Upper lobe of left lung (tissue), 6 donors: Measurements from ENCODE around the gene ZNF18. TPM values are rescaled to one million over a fixed set of nuclear protein-coding genes. Genes with fewer than 3 reads are reported as not detected.
"Not testable (repeated sequence)": the region's sequence is repeated elsewhere in the genome, so short reads cannot be mapped to it uniquely, and the experiment has no call there.

Source experiments
- ATAC-seq, 2 donors: fragments of 200-7000 bp; cut with Tn5 transposase; one replicate each; pipeline ENCODE4 v1.9.1; 2022; ENCODE audit warnings: mild to moderate bottlenecking in 2 of 2, moderate library complexity in 2 of 2; ENCODE audit not compliant: low FRiP score in 2 of 2
- DNase-seq, 2 donors: peaks; one replicate each; pipeline ENCODE4 v3.0.0-alpha.2; 2019 to 2020
- H3K27ac ChIP-seq, 4 donors: fragments of 200-600 bp; sonication (generic); one replicate each; pipeline ENCODE4 v1.5.1; 2016 to 2019
- H3K27me3 ChIP-seq, 4 donors: fragments of 200-600 bp; sonication (generic); one replicate each; pipeline ENCODE4 v1.5.1; 2017 to 2019
- H3K36me3 ChIP-seq, 4 donors: fragments of 200-600 bp; sonication (generic); one replicate each; pipeline ENCODE4 v1.5.1; 2016 to 2019
- H3K4me1 ChIP-seq, 4 donors: fragments of 200-600 bp; sonication (generic); one replicate each; pipeline ENCODE4 v1.5.1; 2018 to 2019
- H3K4me3 ChIP-seq, 4 donors: fragments of 200-600 bp; sonication (generic); one replicate each; pipeline ENCODE4 v1.5.1; 2017 to 2019; ENCODE audit warnings: mild to moderate bottlenecking in 2 of 4, moderate library complexity in 1 of 4
- H3K9me3 ChIP-seq, 4 donors: fragments of 200-600 bp; sonication (generic); one replicate each; pipeline ENCODE4 v1.5.1; 2018 to 2019
- EP300 ChIP-seq, 4 donors: sonication (generic); formaldehyde crosslinking; IDR thresholded peaks; one replicate each; pipeline ENCODE4 v1.5.1; 2017; ENCODE audit warnings: antibody characterized with exemption in 4 of 4, control low read depth in 2 of 4
- POLR2A ChIP-seq, 4 donors: fragments of 450-650 bp; IDR thresholded peaks; one replicate each; pipeline ENCODE4 v1.5.1; 2016 to 2017; ENCODE audit warnings: antibody characterized with exemption in 4 of 4, mild to moderate bottlenecking in 2 of 4
- POLR2AphosphoS5 ChIP-seq, 2 donors: sonication (generic); formaldehyde crosslinking; IDR thresholded peaks; one replicate each; pipeline ENCODE4 v1.5.1; 2017; ENCODE audit warnings: antibody characterized with exemption in 2 of 2
- WGBS, 2 donors: methylation state at CpG; one replicate each; pipeline ENCODE4 v1.1.5; 2017 to 2018; 5-methylcytosine and 5-hydroxymethylcytosine counted together
- total RNA-seq, 6 donors: library from RNA; depleted of rRNA in 4 of 6; stranded (reverse); fragments of >200 nt in 4 of 6; gene quantifications; one replicate each; pipeline versions ENCODE4 v1.1.0 to v1.2.1, GENCODE V29; 2016 to 2021
- TF ChIP-seq, protein P1 (sequence below), 6 experiments: fragments of 450-650 bp in 4 of 6; fragments of 200-600 bp in 2 of 6; sonication (generic) in 2 of 6; IDR thresholded peaks; one replicate each; pipeline ENCODE4 v1.5.1; 2016 to 2019; ENCODE audit warnings: antibody characterized with exemption in 6 of 6
- donor health status: DM: no; HTN: no; CAD: no; lungs with moderate emphysema.
- donor health status: DM: no; HTN: yes; CAD: no; lungs with severe emphysema.

Gene ZNF18
- total RNA-seq, 6 donors from 2014 or later, result 5.4 to 13.6 (median 5.8) TPM

DNA sequence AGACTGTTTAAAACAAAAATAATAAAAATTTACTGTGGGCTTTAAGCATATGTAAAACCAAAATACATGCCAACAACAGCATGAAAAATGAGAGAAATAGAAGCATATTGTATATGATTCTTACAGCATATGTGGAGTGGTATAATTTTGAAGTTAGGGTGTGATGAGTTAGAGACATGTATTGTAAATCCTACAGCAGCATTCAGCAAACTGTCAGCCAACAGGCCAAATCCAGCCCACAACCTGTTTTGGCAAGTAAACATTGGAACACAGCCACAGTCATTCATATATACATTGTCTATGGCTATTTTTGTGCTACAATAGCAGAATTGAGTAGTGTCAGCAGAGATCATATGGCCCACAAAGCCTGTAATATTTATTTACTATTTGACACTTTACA is 42.3 kb downstream of the ZNF18 start:
- no peaks in the 10 kb centered on the region for H3K36me3 ChIP-seq
- no peak overlapping the region for H3K27ac ChIP-seq
- H3K4me1 ChIP-seq, result no peaks in the 10 kb centered on the region
- ATAC-seq (no peak), DNase-seq (no peak)
- no peak overlapping the region for H3K4me3 ChIP-seq
- TF ChIP-seq, protein P1, sequence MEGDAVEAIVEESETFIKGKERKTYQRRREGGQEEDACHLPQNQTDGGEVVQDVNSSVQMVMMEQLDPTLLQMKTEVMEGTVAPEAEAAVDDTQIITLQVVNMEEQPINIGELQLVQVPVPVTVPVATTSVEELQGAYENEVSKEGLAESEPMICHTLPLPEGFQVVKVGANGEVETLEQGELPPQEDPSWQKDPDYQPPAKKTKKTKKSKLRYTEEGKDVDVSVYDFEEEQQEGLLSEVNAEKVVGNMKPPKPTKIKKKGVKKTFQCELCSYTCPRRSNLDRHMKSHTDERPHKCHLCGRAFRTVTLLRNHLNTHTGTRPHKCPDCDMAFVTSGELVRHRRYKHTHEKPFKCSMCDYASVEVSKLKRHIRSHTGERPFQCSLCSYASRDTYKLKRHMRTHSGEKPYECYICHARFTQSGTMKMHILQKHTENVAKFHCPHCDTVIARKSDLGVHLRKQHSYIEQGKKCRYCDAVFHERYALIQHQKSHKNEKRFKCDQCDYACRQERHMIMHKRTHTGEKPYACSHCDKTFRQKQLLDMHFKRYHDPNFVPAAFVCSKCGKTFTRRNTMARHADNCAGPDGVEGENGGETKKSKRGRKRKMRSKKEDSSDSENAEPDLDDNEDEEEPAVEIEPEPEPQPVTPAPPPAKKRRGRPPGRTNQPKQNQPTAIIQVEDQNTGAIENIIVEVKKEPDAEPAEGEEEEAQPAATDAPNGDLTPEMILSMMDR (IDR thresholded peaks at IDR 0.05), result no peak
- TF ChIP-seq EP300 (IDR thresholded peaks at IDR 0.05) (no peak), POLR2AphosphoS5 (IDR thresholded peaks at IDR 0.05) (no peak), POLR2A (IDR thresholded peaks at IDR 0.05) (no peak)
- peaks cover 0 to 20% (median 8%) of the 10 kb centered on the region in 4 donors for H3K9me3 ChIP-seq
- H3K27me3 ChIP-seq, result no peaks in the 10 kb centered on the region

- H3K4me1 ChIP-seq, result peaks cover 0 to 3% (median 0%) of the 10 kb centered on the region in 4 donors
- no peak overlapping the region for H3K27ac ChIP-seq
- peaks cover 0 to 20% (median 8%) of the 10 kb centered on the region in 4 donors for H3K9me3 ChIP-seq
- no peak for DNase-seq
- no peaks in the 10 kb centered on the region for H3K36me3 ChIP-seq
- no peak for TF ChIP-seq EP300 (IDR thresholded peaks at IDR 0.05)
- TF ChIP-seq POLR2AphosphoS5 (IDR thresholded peaks at IDR 0.05), result no peak
- TF ChIP-seq POLR2A (IDR thresholded peaks at IDR 0.05), result no peak
- ATAC-seq, result no peak
- 91 to 100% methylated on average over 1 of the region's 1 CpG for WGBS, 2 donors
- no peak overlapping the region for H3K4me3 ChIP-seq
- H3K27me3 ChIP-seq, result no peaks in the 10 kb centered on the region
Observed at GRCh38 chr17:11953924-11954323, 43.4 kb downstream of the ZNF18 start.

GRCh38 chr17:11952610-11953009 is 44.7 kb downstream of the ZNF18 start:
- 93 to 100% methylated on average over 3 of the region's 3 CpGs for WGBS, 2 donors
- peaks cover 0 to 20% (median 8%) of the 10 kb centered on the region in 4 donors for H3K9me3 ChIP-seq
- no peaks in the 10 kb centered on the region for H3K36me3 ChIP-seq
- peaks cover 0 to 9% (median 0%) of the 10 kb centered on the region in 4 donors for H3K4me1 ChIP-seq
- H3K27me3 ChIP-seq, result no peaks in the 10 kb centered on the region
- no peak overlapping the region for H3K4me3 ChIP-seq
- DNase-seq (no peak), ATAC-seq (no peak)
- no peak overlapping the region for H3K27ac ChIP-seq
- TF ChIP-seq, protein P1 (IDR thresholded peaks at IDR 0.05), result no peak
- TF ChIP-seq POLR2AphosphoS5 (IDR thresholded peaks at IDR 0.05) (no peak), POLR2A (IDR thresholded peaks at IDR 0.05) (no peak), EP300 (IDR thresholded peaks at IDR 0.05) (no peak)

- DNase-seq (no peak), ATAC-seq (no peak)
- Histone ChIP-seq H3K4me3 (no peak overlapping the region), H3K9me3 (peaks cover 0 to 20% (median 8%) of the 10 kb centered on the region in 4 donors), H3K27ac (no peak overlapping the region), H3K4me1 (peaks cover 0 to 9% (median 0%) of the 10 kb centered on the region in 4 donors), H3K36me3 (no peaks in the 10 kb centered on the region), H3K27me3 (no peaks in the 10 kb centered on the region)
- TF ChIP-seq POLR2A (IDR thresholded peaks at IDR 0.05), result no peak
- TF ChIP-seq POLR2AphosphoS5 (IDR thresholded peaks at IDR 0.05), result no peak
- TF ChIP-seq EP300 (IDR thresholded peaks at IDR 0.05), result no peak
- 66 to 78% methylated on average over 7 of the region's 7 CpGs for WGBS, 2 donors
Observed at GRCh38 chr17:11950771-11951519, 46.3 kb downstream of the ZNF18 start.

GRCh38 chr17:11949571-11949970 is 47.7 kb downstream of the ZNF18 start:
- H3K4me3 ChIP-seq, ATAC-seq, H3K36me3 ChIP-seq, H3K27ac ChIP-seq, DNase-seq, H3K27me3 ChIP-seq, H3K4me1 ChIP-seq: not testable (repeated sequence)
- H3K9me3 ChIP-seq, result peaks cover 0 to 20% (median 6%) of the 10 kb centered on the region in 4 donors
- WGBS, 2 donors, result 60 to 73% methylated on average over 1 of the region's 1 CpG

GRCh38 chr17:11948789-11949188 is 48.5 kb downstream of the ZNF18 start:
- 44 to 46% methylated on average over 6 of the region's 6 CpGs for WGBS, 2 donors
- Histone ChIP-seq H3K4me3 (no peak overlapping the region), H3K36me3 (no peaks in the 10 kb centered on the region), H3K4me1 (peaks cover 0 to 9% (median 0%) of the 10 kb centered on the region in 4 donors), H3K27ac (no peak overlapping the region), H3K9me3 (peaks cover 0 to 12% (median 3%) of the 10 kb centered on the region in 4 donors), H3K27me3 (no peaks in the 10 kb centered on the region)
- TF ChIP-seq POLR2A (IDR thresholded peaks at IDR 0.05), result no peak
- TF ChIP-seq, protein P1 (IDR thresholded peaks at IDR 0.05), result no peak
- no peak for TF ChIP-seq POLR2AphosphoS5 (IDR thresholded peaks at IDR 0.05)
- TF ChIP-seq EP300 (IDR thresholded peaks at IDR 0.05), result no peak
- DNase-seq, result peak; percentile 26 to 27
- peak; percentile 35 to 74 for ATAC-seq
